Ammon's horn (tissue), 1 donor: ENCODE results near the gene BPIFB3.

Experiments
- DNase-seq: peaks from one replicate; pipeline ENCODE4 v3.0.0-alpha.2; 2016; ENCODE audit warnings: low spot score

Gene BPIFB3, protein sequence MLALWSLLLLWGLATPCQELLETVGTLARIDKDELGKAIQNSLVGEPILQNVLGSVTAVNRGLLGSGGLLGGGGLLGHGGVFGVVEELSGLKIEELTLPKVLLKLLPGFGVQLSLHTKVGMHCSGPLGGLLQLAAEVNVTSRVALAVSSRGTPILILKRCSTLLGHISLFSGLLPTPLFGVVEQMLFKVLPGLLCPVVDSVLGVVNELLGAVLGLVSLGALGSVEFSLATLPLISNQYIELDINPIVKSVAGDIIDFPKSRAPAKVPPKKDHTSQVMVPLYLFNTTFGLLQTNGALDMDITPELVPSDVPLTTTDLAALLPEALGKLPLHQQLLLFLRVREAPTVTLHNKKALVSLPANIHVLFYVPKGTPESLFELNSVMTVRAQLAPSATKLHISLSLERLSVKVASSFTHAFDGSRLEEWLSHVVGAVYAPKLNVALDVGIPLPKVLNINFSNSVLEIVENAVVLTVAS

DNA sequence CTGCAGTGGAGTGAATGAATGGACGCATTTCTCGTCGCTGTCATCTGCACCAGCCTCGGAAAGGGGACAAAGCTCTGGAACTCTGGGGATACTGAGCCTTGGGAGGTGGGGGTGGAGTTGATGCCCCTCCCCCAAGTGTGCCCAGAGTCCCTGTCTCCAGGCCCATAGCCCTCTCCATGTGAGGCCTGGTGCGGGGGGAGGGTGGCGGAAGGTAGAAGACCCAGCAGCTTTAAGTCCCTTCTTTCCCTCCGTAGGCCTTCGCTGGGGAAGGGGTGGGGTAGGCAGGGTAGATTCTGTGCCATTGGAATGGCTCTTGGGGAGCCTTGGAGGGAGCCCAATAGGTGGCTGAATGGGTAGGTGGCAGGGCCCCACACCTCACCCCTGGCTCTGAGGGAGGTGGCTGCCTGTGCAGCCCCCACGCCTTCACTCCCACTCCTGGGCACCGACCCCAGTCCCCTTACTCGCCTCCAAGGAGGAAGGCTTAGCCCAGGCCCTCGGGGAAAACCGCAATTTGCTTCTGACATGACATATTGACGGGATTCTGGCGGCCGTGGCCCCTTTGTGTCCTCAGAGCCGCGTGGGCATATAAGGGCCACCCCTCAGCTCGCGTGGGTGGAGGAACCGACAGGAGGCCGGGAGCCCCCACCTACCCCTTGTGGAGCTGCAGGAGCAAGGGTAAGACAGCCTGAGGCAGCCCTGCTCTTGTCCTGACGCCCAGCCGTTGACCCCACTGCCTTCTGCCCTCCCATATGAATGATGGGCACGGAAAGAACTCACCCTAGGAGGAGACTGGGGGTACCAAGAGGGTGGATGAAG, at the start of gene BPIFB3:
TSS of gene BPIFB3 (plus strand) at position 613 of the 816 bp plus-strand sequence. CDS start 1,533 bp downstream, outside the sequence.
- DNase-seq = no peak

DNA sequence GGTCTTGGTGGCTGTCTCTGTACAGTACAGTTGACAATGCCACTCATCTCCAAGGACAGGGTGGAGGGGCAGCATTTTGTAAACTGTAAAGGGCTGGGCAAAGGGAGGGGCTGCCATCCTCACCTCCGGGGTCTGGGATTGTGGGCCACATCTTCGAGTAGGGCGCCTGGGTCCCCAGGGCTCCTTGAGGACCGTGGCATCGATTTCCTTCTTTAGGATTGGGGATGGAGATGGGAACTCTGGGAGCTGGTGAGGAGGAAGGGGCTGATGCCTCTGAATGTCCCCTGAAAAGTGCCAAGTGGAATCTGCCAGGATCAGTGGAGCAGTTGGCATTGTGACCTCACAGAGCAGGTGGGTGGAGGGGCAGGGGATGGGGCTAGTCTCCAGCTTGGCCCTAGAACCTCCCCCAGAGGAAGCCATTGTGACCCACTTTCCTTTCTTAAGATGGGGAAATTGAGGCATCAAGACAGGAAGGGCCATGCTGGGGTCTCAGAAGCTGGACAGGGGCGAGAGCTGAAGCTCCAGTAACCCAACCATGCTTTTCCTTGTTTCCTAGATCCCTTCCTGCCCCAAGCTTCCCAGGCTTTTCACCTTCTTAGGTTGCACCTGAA, 49.5 kb upstream of the BPIFB3 start, which contains the start of gene SUN5:
TSS of gene SUN5 (minus strand) at position 293 of the 611 bp plus-strand sequence. CDS start at position 200, 93 bp downstream.
- no peak for DNase-seq

DNA sequence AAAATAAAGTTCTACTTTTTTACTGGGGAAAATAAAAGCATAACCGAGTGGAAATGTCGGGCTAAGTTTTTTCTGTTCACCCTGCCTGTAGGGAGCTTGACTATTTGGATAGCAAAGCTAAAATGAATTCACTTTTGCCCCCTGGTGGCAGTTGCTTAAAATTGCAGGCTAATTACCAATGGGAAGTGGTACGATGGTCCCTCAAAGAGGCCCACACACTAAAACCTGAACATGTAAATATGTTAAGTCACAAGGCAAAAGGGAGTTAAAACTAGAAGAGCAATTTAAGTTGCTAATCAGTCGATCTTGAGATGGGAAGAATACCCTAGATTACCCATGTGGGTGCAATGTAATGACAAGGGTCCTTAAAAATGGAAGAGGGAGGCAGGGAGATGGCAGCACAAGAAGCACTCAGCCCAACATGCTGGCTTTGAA, 48.6 kb upstream of the BPIFB3 start:
- DNase-seq = no peak

DNA sequence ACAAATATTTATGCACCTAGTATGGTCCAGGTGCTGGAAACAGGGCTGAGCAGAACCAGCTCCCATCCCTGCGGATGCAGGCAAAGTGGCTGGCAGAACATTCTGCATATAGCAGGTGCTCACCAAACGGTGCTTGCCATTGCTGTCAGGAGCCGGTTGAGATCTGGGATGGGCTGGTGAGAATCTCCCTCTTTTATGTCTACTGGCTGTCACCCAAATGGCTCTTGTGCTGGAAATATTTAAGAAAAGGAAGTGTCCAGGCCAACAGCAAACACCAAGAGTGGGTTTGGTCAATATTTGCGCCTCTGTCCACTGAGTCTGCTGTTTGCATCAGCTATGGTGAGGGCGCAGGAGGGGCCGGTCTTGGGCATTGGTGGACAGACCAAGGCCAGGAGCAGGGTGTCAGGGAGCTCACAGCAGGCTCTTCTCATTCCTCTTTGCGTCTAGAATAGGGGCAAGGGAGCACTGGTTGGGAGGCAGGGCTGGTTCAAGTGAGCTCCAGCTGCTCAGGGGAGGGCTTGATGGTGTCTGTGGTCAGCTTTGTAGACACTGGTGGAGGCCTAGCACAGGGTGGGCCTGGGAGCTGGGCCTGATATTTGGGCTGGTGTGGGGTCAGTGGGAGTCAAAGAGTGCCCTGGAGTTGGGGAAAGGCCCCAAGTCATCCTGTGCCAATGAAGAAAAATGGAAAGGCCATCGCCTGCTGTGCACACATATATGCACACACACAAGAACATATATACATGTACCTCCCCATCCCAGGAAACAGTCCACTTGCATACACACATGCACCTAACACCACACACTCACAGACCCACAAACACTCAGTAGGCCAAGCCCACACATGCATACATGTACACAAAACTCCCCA, 47.6 kb upstream of the BPIFB3 start:
- DNase-seq = no peak

DNA sequence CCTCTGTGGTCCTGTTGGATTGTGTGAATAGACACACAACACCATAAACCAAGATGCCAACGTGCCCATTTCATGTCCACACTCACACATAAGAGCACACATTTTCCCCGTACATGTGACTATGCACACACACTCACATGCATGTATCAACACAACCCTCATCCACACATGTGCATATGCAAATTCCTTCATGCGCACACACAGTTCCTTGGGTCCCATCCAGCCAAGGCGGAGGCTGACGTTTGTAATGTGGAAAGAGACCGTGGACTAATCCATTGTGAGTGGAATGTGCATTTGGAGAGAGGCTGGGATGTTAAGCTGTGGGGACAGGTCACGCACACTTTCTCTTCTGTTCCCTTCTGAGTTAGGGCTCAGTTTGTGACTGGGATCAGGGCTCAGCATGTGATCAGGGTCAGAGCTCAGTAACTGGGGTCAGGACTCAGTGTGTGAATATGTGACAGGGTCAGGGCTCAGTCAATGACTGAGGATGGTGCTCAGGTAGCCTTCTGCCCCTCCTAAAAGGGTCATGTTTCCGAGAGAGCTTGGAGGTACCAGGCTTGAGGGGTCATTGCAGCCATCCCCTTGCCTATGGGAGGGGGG, 46.8 kb upstream of the BPIFB3 start:
- no peak for DNase-seq

DNA sequence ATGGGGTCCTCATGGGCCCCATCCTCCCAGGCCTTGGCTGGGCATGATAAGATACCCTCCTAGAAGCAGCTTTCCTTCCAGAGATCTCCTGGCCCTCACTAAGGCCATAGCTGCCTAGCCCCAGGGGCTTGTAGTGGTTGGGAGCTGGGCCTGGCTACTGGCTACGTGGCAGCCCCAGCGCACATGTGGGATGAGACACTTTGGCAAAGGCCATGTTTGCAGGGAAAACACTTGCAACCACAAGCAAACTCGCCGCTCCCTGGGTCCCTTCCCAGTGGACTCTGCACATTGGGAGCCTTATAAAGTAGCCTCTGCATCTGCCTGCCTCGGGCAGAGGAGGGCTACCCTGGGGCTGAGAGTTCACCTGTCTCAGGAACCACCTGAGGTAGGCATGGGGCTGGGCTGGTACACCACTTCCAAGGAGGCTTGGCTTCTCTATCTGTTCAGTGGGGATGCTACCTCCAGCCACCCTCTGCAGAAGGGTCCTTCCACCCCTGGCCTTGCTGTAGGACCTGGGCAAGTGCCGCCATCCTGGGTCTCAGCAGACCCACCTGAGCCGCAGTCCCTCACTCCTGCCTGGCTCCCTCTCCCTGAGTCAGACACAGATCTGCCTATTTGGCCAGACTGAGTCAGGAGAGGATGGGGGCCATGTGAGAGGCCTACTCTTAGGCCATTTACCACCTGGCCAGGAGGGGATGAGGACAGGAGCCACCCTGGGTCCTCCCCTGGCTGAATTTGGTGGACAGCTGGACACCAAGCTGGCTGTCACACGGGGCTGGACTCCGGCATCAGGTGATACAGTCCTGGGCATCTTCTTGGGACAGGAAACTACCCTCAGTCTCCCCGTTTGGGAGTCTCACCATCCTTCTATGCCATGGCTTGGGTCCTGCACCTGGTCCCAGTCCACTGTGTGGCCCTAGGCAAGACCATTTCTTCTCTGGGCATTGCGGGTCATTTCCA, 46.0 kb upstream of the BPIFB3 start, which contains the start of gene BPIFB2:
TSS of gene BPIFB2 (plus strand) at position 329 of the 960 bp plus-strand sequence. CDS start 871 bp downstream, outside the sequence.
- DNase-seq = no peak

DNA sequence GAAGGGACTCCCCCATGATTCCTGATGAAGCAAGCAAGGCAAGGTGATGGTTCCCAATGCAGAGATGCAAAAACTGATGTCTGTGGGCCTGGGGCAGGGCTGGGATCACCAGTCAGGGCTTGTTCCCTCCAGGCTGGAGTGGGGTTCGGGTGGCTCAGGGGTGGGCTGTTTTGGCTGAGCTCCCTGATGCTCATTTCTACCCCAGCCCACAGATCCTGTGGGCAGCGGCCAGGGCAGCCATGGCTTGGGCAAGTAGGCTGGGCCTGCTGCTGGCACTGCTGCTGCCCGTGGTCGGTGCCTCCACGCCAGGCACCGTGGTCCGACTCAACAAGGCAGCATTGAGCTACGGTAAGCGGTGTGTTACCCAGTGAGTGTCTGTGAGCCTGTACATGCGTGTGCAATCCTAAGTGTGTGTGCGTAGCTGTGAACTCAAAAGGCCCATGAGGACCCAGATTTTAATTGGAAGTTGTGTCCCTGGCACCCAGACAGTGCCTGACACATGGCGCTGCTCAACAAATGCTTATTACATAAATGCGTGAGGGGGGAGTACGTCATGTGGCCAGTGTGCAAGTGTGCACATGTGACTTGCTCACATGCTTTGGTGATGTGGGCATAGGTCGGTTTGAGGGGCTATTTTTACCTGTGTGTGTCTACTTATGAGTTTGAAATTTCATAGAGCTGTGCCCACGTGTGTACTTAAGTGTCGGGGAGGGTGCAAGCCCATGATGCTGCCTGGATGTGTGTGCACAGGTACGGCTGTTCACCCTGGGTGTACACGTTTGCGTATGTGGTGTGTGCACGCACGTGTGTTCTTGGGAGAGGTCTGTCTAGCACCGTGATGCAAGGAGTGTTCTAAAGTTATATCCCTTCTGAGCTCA, 45.1 kb upstream of the BPIFB3 start:
- no peak for DNase-seq

DNA sequence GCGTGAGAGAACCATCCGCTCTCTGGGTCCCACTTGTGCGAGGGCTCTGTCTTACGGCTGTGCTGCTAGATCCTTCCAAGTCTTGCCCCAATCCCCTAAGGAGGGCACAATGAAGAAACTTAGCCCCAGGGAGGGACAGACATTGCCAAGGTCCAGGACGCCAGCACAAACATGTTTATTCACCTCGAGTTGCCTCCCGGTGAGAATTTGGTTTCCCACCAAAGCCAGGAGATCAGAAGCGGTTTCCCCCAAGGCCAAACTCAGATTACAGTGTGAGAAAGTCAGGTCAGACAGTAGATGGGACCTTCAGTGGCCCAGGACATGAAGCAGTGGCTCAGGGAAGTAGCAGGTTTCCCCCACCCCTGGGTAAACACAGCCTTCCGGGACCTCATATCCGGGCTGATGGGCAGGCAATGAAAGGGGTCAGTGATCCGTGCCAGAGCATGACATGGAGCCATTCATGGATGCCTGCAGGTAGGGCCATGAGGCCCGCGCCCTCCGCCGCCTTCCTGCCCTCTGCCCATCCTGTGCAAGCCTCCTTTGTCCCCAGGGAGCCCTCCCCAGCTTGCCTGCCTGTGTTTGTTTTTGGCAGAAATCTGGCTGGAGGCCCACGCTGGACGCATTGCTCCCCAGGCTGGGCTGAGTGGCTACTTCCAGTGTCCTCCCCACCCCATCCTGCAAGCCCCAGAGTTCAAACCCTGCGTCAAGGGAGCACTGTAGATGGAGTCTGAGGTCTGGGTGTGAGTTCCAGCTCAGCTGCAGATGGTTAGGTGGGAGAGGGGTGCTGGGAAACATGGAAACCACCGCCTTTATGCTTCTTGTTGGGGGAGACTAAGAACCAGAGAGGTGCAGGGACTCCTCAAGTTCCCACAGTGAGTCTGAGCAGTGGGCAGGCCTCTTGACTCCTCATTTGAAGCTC, 44.2 kb upstream of the BPIFB3 start:
- DNase-seq = no peak

DNA sequence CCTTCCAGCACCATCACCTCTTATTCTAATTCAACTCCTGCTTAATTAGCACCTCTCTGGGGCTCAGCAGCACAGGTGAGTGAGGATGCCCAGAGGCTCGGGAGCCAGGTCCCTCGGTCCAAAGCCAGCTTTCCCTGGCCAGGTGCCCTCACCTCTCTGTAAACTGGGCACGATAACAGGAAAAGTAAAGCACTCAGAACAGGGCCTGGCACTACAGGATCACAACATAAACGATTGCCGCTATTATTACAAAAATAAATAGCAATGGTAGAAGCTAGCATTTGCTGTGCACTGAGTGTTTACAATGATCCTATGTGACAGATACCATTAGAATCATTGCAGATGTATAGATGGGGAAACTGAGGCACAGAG, 43.6 kb upstream of the BPIFB3 start:
- no peak for DNase-seq

DNA sequence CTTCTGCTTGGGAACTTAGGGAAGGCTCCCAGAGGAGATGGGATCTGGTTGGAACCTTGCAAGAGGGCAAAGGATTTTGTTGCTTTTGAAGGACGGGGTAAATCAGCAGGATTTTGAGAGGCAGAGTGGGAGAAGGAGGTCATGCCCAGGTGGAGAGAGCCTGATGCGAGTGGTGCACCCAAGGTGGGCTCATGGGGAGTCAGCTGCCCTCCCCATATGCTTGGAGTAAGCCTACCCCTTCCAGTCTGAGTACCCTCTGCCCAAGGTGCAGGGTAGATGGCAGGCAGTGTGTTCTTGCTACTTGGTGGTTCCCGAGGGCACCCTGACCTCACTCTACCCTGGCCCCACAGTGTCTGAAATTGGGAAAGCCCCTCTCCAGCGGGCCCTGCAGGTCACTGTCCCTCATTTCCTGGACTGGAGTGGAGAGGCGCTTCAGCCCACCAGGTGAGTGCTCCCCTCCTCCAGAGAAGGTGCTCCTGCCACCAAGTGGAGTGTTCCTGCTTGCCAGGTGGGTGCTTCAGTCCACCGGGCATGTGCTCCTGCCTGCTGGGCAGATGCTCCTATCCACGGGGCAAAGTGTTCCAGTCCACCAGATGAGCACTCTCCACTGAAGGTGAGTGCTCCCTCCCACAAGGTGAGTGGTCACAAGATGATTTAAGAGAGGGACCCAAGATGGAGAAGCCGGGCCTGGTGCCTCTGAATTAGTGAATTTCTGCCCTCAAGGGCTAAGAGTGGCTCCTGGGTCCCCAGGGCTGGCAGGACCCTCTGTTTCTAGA, 42.8 kb upstream of the BPIFB3 start:
- no peak for DNase-seq

DNA sequence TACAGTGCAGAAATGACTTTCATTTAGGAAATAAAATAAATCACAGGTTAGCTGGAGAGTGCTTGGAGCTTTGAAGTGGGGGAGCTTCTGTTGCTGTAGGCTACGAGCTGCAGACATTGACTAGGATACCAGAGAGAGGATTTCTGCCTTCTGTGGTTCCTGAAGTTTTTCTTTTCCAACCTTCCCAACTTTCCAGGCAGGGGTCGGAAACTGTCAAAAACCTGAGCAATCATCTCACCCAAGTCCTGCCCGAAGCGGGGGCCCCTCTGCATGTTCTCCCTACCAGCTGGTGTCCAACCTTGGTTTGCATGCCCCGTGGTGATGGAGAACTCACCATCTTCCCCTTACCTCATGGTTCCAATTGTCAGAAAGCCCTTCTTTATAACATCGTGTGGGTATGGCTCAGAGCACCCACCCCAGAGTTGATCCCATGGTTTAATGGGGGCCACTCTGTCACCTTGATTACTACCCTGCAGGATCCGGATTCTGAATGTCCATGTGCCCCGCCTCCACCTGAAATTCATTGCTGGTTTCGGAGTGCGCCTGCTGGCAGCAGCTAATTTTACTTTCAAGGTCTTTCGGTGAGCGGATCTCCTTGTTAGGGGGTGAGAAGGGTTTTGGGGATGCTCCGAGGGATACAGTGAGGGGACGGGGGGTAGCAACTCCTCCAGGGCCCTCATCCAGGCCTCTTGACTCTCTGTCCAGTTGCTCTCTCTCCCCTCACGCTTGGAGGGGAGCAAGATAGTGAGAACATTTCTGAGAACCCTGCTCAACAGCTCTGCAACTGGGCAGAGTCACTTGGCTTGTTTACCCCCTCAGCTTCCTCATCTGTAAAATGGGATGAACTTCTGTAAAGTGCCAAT, 41.1 kb upstream of the BPIFB3 start:
- DNase-seq = no peak

DNA sequence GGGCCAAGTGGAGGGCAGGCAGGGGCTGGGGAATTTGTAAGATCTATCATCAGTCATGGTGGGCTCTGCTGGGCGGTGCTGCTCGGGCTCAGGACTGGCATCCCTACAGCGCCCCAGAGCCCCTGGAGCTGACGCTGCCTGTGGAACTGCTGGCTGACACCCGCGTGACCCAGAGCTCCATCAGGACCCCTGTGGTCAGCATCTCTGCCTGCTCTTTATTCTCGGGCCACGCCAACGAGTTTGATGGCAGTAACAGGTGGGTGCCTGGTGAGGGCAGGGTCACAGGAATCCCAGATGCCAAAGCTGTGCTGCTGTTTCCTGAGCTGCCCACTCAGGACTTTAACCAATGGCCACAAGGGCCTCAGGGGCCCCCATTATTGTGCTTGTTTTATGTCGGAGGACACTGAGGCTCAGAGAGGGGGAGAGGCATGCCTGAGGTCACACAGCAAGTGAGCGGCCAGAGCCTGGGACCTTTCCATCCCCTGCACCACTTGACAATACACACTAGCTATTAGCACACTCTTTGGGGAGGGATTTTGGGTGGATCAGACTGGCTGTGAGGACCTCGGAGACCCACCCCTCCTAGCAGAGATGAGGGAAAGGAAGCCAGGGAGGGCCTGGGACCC, 39.9 kb upstream of the BPIFB3 start:
- DNase-seq = no peak

DNA sequence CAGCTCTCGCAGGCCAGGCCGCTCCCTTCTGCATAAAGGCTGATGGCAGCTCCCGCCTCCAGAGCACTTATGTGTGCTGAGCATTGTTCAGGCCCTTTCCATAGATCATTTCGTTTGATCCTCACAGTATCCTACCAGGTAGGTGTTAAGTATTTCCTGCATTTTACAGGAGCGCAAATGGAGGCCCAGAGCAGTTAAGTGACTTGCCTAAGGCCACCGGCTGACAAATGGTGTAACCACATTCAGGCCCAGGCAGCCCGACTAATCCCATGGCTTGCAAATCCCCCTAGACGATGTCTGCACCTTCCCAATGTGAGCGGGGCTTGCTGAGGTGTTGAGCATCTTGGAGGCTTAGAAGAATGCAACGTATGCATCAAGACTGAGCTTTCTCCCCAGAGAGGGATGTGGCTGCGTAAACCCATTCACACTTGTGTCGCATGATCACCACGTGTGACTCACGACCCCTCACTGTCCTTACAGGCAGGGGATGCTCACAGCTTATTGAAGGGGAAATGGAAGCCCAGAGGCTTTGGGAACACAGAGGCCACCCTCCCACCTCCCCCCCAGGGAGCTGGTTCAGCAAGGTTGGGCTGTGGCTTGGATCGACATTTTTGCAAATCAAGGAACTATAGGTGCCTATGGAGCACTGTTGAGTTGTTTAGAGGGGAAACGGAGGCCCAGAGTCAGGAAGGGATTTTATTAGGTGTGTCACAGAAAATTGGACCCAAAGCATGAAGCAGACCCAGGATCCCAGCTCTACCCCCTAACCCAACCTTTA, 39.2 kb upstream of the BPIFB3 start:
- no peak for DNase-seq

DNA sequence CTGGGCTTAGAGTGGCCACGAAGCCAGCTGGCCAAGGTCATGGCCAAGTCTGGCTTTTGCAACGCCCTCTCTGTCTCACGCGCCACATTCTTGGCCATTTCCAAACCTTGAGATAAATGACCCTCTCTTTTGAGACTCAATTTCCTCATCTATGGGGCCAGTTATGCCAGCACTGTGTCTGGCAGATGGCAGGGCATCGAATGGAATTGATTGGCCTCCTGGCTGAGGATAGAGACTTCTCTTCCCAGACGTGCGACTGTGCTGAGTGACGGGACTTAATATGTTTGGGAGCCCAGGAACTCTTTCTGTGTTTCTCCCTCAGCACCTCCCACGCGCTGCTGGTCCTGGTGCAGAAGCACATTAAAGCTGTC, 38.6 kb upstream of the BPIFB3 start:
- DNase-seq = no peak
